IMR-90 (cell line): Measurements from ENCODE around the gene LIMS1. TPM values are rescaled to one million over a fixed set of nuclear protein-coding genes. Genes with fewer than 3 reads are reported as not detected.
"Not testable (repeated sequence)": the region's sequence is repeated elsewhere in the genome, so short reads cannot be mapped to it uniquely, and the experiment has no call there.

Source experiments
- ATAC-seq: fragments of 200-7000 bp; cut with Tn5 transposase; 2 replicates; pipeline ENCODE4 v1.9.1; 2020; ENCODE audit warnings: low read depth, mild to moderate bottlenecking, moderate library complexity
- BruUV-seq: library from RNA; stranded (reverse); fragments of 400-500 nt; replicated peaks from 2 replicates; lab custom pipeline; 2021; lab: Mats Ljungman, UMichigan
- CTCF ChIA-PET: fragments of 300-600 bp; formaldehyde crosslinking; extraction: SDS; loops from one replicate; lab custom pipeline; 2021; ENCODE audit warnings: antibody characterized with exemption; lab: Yijun Ruan, JAX
- POLR2A ChIA-PET: fragments of 300-600 bp; sonication (Branson Sonifier 250); formaldehyde crosslinking; loops from one replicate; lab custom pipeline; 2022; ENCODE audit warnings: antibody characterized with exemption; ENCODE audit not compliant: unreplicated experiment; lab: Charles Lee
- DNase-seq: peaks from one replicate; pipeline ENCODE4 v3.0.0; 2013
- H2AFZ ChIP-seq: replicated peaks from 2 replicates; pipeline ENCODE3; 2013; ENCODE audit warnings: low read length, mild to moderate bottlenecking; ENCODE audit not compliant: poor library complexity
- H2AK5ac ChIP-seq: 2 replicates; pipeline ENCODE4 v1.6.1; 2013; ENCODE audit warnings: low read depth, low read length, inconsistent platforms
- H2AK9ac ChIP-seq: replicated peaks from 2 replicates; pipeline ENCODE3; 2013; ENCODE audit warnings: mild to moderate bottlenecking, low read depth, low read length, moderate library complexity; ENCODE audit not compliant: poor library complexity
- H2BK120ac ChIP-seq: 2 replicates; pipeline ENCODE4 v1.6.1; 2013; ENCODE audit warnings: low read depth, low read length, inconsistent platforms
- H2BK15ac ChIP-seq: 3 replicates; pipeline ENCODE4 v1.6.1; 2013; ENCODE audit warnings: low read depth, low read length, inconsistent platforms
- H2BK20ac ChIP-seq: 2 replicates; pipeline ENCODE4 v1.6.1; 2013; ENCODE audit warnings: low read depth, mild to moderate bottlenecking, inconsistent platforms, low read length, moderate library complexity
- H2BK5ac ChIP-seq: 2 replicates; pipeline ENCODE4 v1.6.1; 2013; ENCODE audit warnings: mild to moderate bottlenecking, low read depth, low read length, inconsistent platforms; ENCODE audit not compliant: poor library complexity, severe bottlenecking
- H3K14ac ChIP-seq: replicated peaks from 2 replicates; pipeline ENCODE4 v1.6.1; 2013; ENCODE audit warnings: low read depth, low read length, inconsistent platforms
- H3K18ac ChIP-seq: 2 replicates; pipeline ENCODE4 v1.6.1; 2013; ENCODE audit warnings: low read depth, low read length, control low read depth
- H3K23ac ChIP-seq: 2 replicates; pipeline ENCODE4 v1.6.1; 2013; ENCODE audit warnings: low read depth, low read length, inconsistent platforms
- H3K27ac ChIP-seq: 2 replicates; pipeline ENCODE4 v1.5.1; 2013; ENCODE audit warnings: mild to moderate bottlenecking, control low read depth, low read length; ENCODE audit not compliant: insufficient read depth
- H3K27me3 ChIP-seq: 2 replicates; pipeline ENCODE4 v1.6.1; 2013; ENCODE audit warnings: low read length; ENCODE audit not compliant: control insufficient read depth, insufficient read depth
- H3K36me3 ChIP-seq: 2 replicates; pipeline ENCODE4 v1.6.1; 2013; ENCODE audit warnings: low read length, mixed read lengths; ENCODE audit not compliant: control insufficient read depth, insufficient read depth
- H3K4ac ChIP-seq: 2 replicates; pipeline ENCODE4 v1.6.1; 2013; ENCODE audit warnings: low read depth, low read length, inconsistent platforms
- H3K4me1 ChIP-seq: 2 replicates; pipeline ENCODE4 v1.6.1; 2013; ENCODE audit warnings: low read length, mixed read lengths; ENCODE audit not compliant: control insufficient read depth, insufficient read depth
- H3K4me2 ChIP-seq: 2 replicates; pipeline ENCODE4 v1.6.1; 2013; ENCODE audit warnings: low read depth, mild to moderate bottlenecking, control low read depth, low read length, moderate library complexity
- H3K4me3 ChIP-seq: 2 replicates; pipeline ENCODE4 v1.5.1; 2013; ENCODE audit warnings: low read depth, mild to moderate bottlenecking, control low read depth, low read length, moderate library complexity; ENCODE audit not compliant: insufficient read depth
- H3K56ac ChIP-seq: 2 replicates; pipeline ENCODE4 v1.6.1; 2013; ENCODE audit warnings: low read length, inconsistent platforms; ENCODE audit not compliant: insufficient read depth; ENCODE audit errors: extremely low read depth
- H3K79me1 ChIP-seq, 2 experiments: 2 replicates each; pipeline ENCODE4 v1.6.1; 2013; ENCODE audit warnings: low read length in 2 of 2, inconsistent platforms in 1 of 2, low read depth in 1 of 2
- H3K9ac ChIP-seq: 2 replicates; pipeline ENCODE4 v1.6.1; 2013; ENCODE audit warnings: low read depth, low read length, control low read depth
- H3K9me1 ChIP-seq: 2 replicates; pipeline ENCODE4 v1.6.1; 2013; ENCODE audit warnings: low read length, inconsistent platforms; ENCODE audit not compliant: insufficient read depth
- H3K9me3 ChIP-seq: 2 replicates; pipeline ENCODE4 v1.6.1; 2013; ENCODE audit warnings: low read length; ENCODE audit not compliant: control insufficient read depth, insufficient read depth
- H4K20me1 ChIP-seq: 2 replicates; pipeline ENCODE4 v1.6.1; 2013; ENCODE audit warnings: low read length, inconsistent platforms; ENCODE audit not compliant: insufficient read depth
- H4K5ac ChIP-seq: 2 replicates; pipeline ENCODE4 v1.6.1; 2013; ENCODE audit warnings: mild to moderate bottlenecking, low read depth, low read length, control low read depth
- H4K8ac ChIP-seq, 2 experiments: 2 replicates each; pipeline ENCODE4 v1.6.1; 2013; ENCODE audit warnings: low read depth in 2 of 2, low read length in 2 of 2, control low read depth in 1 of 2, inconsistent platforms in 1 of 2
- H4K91ac ChIP-seq: 2 replicates; pipeline ENCODE4 v1.6.1; 2013; ENCODE audit warnings: low read depth, low read length, inconsistent platforms; ENCODE audit not compliant: insufficient read depth
- WGBS, 2 experiments: methylation state at CpG; one replicate each; pipeline versions ENCODE4 v1.1.5 to v1.1.7; 2013; ENCODE audit warnings: missing lambda C conversion rate in 2 of 2; ENCODE audit not compliant: insufficient read length in 1 of 2; ENCODE audit errors: extremely low coverage in 2 of 2; 5-methylcytosine and 5-hydroxymethylcytosine counted together
- dilution Hi-C: fragments of 300-500 bp; cut with HindIII; formaldehyde crosslinking; loops from one replicate; pipeline ENCODE4 v1.14.3; 2018; ENCODE audit warnings: low sequenced_read_pairs; ENCODE audit not compliant: unreplicated experiment
- in situ Hi-C: fragments of 300-500 bp; cut with MboI; formaldehyde crosslinking; loops from 3 replicates; pipeline ENCODE4 v1.14.3; 2019; ENCODE audit warnings: low sequenced_read_pairs, inconsistent platforms, mixed read lengths
- intact Hi-C: fragments of 100-400 bp; cut with micrococcal nuclease; formaldehyde crosslinking; loops from 2 replicates; pipeline ENCODE4 v1.10.0; 2022
- polyA plus RNA-seq, 3 experiments: library from polyadenylated mRNA; depleted of rRNA; stranded (reverse); fragments of >200 nt; gene quantifications; 2 replicates each; pipeline ENCODE4 v1.2.3, GENCODE V29; 2012; ENCODE audit warnings: low replicate concordance in 1 of 3
- total RNA-seq: library from RNA; depleted of rRNA; stranded (reverse); fragments of >200 nt; gene quantifications from 2 replicates; pipeline ENCODE4 v1.2.3, GENCODE V29; 2012

The LIMS1 gene
- total and polyA plus RNA-seq, 2 of the 4 experiments (the other 2 are of a cell fraction) = 59.1 to 131 TPM

DNA sequence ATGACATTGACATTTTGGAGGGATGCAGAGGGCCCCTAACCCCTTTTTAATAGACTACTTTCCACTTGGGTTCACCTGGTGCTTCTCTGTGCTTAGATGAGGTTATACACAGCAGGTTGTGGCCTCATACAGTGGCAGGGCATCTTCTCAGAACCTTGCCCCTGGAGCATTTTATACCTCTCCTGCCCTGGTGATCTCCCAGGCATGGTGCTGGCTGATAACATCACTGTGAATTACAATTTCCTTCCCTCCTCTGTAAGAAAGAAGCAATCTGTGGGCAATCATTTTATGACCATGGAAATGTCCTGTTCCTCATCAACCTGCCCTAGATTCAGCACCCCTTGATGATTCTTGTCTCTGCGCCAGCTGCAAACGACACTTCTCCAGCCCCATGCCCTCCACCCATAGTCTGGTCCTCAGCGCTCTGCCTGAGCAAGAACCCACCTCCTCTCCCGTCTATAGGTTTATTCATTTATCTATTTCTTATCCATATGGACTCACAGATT lies 143.0 kb downstream of the LIMS1 start:
- H2BK120ac ChIP-seq, H3K4ac ChIP-seq, H3K4me1 ChIP-seq, H2AK5ac ChIP-seq, CTCF ChIA-PET, H2AK9ac ChIP-seq, H3K9me1 ChIP-seq, H2BK20ac ChIP-seq, in situ Hi-C loops, H2BK15ac ChIP-seq, BruUV-seq, intact Hi-C loops, H3K27me3 ChIP-seq, H3K4me2 ChIP-seq, H3K9ac ChIP-seq, H3K27ac ChIP-seq, H3K14ac ChIP-seq, DNase-seq, ATAC-seq, POLR2A ChIA-PET, H2AFZ ChIP-seq, H3K4me3 ChIP-seq, H4K8ac ChIP-seq, dilution Hi-C loops, H3K9me3 ChIP-seq, H3K79me1 ChIP-seq, H4K5ac ChIP-seq, H3K56ac ChIP-seq, H3K23ac ChIP-seq, H4K91ac ChIP-seq, H4K20me1 ChIP-seq, H3K18ac ChIP-seq, H2BK5ac ChIP-seq: not testable (repeated sequence)
- H3K36me3 ChIP-seq = peaks cover 17% of the 10 kb centered on the region
- no CpG with 5 or more reads among the region's 4 CpGs for WGBS, 2 experiments

DNA sequence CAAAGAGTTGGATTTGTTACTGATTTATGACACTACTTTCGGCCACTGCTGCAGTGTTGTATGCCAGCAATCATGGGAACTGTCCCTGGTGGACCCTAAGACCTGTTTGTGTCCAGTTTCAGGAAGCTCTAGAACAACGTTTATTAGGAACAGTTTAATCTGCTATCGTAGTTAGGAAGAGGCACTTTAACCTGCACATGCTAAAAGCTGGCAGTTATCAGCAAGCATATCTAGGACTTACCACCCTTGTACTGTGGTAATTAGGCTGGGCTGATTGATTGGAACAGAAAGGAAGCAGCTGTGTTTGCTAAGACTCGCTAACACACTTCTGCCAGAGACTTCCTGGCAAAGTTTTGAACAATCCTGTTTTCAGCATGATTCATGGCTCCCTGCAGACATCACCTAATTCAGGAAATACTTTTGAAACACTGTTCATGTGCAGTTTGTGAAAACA lies 144.0 kb downstream of the LIMS1 start:
- H3K27me3 ChIP-seq, H2AFZ ChIP-seq, H3K79me1 ChIP-seq, H3K4me3 ChIP-seq, in situ Hi-C loops, H4K5ac ChIP-seq, H2AK9ac ChIP-seq, H3K56ac ChIP-seq, CTCF ChIA-PET, BruUV-seq, H3K4me1 ChIP-seq, dilution Hi-C loops, H3K18ac ChIP-seq, H3K9ac ChIP-seq, H2BK15ac ChIP-seq, H3K9me1 ChIP-seq, H4K20me1 ChIP-seq, H3K9me3 ChIP-seq, intact Hi-C loops, POLR2A ChIA-PET: not testable (repeated sequence)
- Histone ChIP-seq H3K4ac (peak overlapping the region; percentile 75; the same call in 1 of the 2 replicates), H2BK20ac (0 out of 2 replicates have a peak overlapping the region, but pooled peaks have one; percentile 9), H3K27ac (peak overlapping the region; percentile 46; the same call in 1 of the 2 replicates), H3K4me2 (peak overlapping the region; percentile 23; the same call in 1 of the 2 replicates), H2AK5ac (0 out of 2 replicates have a peak overlapping the region, but pooled peaks have one; percentile 3), H2BK120ac (0 out of 2 replicates have a peak overlapping the region, but pooled peaks have one; percentile 14), H2BK5ac (peak overlapping the region; percentile 76), H4K8ac (peak overlapping the region in 1 of 2 experiments; percentile 15; a peak in 1 of 4 replicates), H4K91ac (peak overlapping the region; percentile 41; the same call in 1 of the 2 replicates), H3K23ac (peak overlapping the region; percentile 31; the same call in 1 of the 2 replicates), H3K14ac (peak overlapping the region; percentile 57; the same call in 1 of the 2 replicates), H3K36me3 (peaks cover 15% of the 10 kb centered on the region)
- no CpG with 5 or more reads among the region's 4 CpGs for WGBS, 2 experiments
- DNase-seq (peak; percentile 71), ATAC-seq (peak; percentile 81)
